Panc1 (cell line): ENCODE results near the gene KNSTRN. TPM values are rescaled to one million over a fixed set of nuclear protein-coding genes. Genes with fewer than 3 reads are reported as not detected.

Experiments used
- ATAC-seq: fragments of 200-7000 bp; cut with Tn5 transposase; 2 replicates; pipeline ENCODE4 v1.9.1; 2020; ENCODE audit warnings: mild to moderate bottlenecking, moderate library complexity
- BruUV-seq: library from RNA; stranded (reverse); fragments of 400-500 nt; replicated peaks from 2 replicates; lab custom pipeline; 2021; lab: Mats Ljungman, UMichigan
- CTCF ChIA-PET: fragments of 300-600 bp; sonication (Branson Sonifier 250); formaldehyde crosslinking; loops from one replicate; lab custom pipeline; 2022; ENCODE audit warnings: antibody characterized with exemption; lab: Charles Lee
- POLR2A ChIA-PET: fragments of 300-600 bp; sonication (Branson Sonifier 250); formaldehyde crosslinking; loops from one replicate; lab custom pipeline; 2022; ENCODE audit warnings: antibody characterized with exemption; lab: Charles Lee
- DNase-seq: peaks from one replicate; pipeline ENCODE4 v3.0.0-alpha.2; 2010; ENCODE audit warnings: low read depth, low spot score
- H3K27ac ChIP-seq: 2 replicates; pipeline ENCODE4 v1.5.1; 2011; ENCODE audit warnings: mild to moderate bottlenecking, low read length, inconsistent platforms
- H3K27me3 ChIP-seq: fragments of 200-500 bp; sonication (Bioruptor generic); 2 replicates; pipeline ENCODE4 v1.6.0; 2014; ENCODE audit warnings: low read length, inconsistent platforms; ENCODE audit not compliant: control insufficient read depth, insufficient read depth
- H3K36me3 ChIP-seq: fragments of 200-500 bp; sonication (Bioruptor generic); 2 replicates; pipeline ENCODE4 v1.5.1; 2014; ENCODE audit warnings: inconsistent platforms, mild to moderate bottlenecking, low read length, moderate library complexity; ENCODE audit not compliant: control insufficient read depth, insufficient read depth
- H3K4me1 ChIP-seq: 2 replicates; pipeline ENCODE4 v1.5.1; 2011; ENCODE audit warnings: inconsistent platforms, mild to moderate bottlenecking, low read length, moderate library complexity; ENCODE audit not compliant: control insufficient read depth, insufficient read depth
- H3K4me3 ChIP-seq, 2 experiments: 2 replicates each; pipeline ENCODE4 v1.5.1; 2011 to 2012; ENCODE audit warnings: low read depth in 2 of 2, low read length in 2 of 2, mild to moderate bottlenecking in 2 of 2, inconsistent platforms in 1 of 2, moderate library complexity in 1 of 2
- H3K9me3 ChIP-seq: fragments of 200-500 bp; sonication (Bioruptor generic); 2 replicates; pipeline ENCODE4 v1.5.1; 2014; ENCODE audit warnings: low read depth, mild to moderate bottlenecking, inconsistent platforms, low read length, moderate library complexity; ENCODE audit not compliant: control insufficient read depth, insufficient read depth
- POLR2AphosphoS5 ChIP-seq: IDR thresholded peaks from 2 replicates; pipeline ENCODE4 v1.6.1; 2012; ENCODE audit warnings: mild to moderate bottlenecking, low read depth, low read length, moderate library complexity
- SIN3A ChIP-seq: IDR thresholded peaks from 2 replicates; pipeline ENCODE4 v1.6.1; 2012; ENCODE audit warnings: low read depth, mild to moderate bottlenecking, low read length, moderate library complexity, borderline replicate concordance; ENCODE audit not compliant: insufficient read depth
- TCF7L2 ChIP-seq: IDR thresholded peaks from 2 replicates; pipeline ENCODE4 v1.6.1; 2011; ENCODE audit warnings: mild to moderate bottlenecking, low read depth, low read length, inconsistent platforms
- in situ Hi-C: cut with HindIII; loops from 2 replicates; pipeline ENCODE4 v1.10.0; 2016; ENCODE audit warnings: low sequenced_read_pairs, low pct_unique_long_range_greater_than_20kb
- intact Hi-C: fragments of 100-400 bp; cut with micrococcal nuclease; formaldehyde crosslinking; loops from one replicate; pipeline ENCODE4 v1.10.0; 2022; ENCODE audit not compliant: unreplicated experiment
- total RNA-seq: library from RNA; stranded (reverse); gene quantifications from one replicate; pipeline ENCODE4 v1.2.1, GENCODE V29; 2021; ENCODE audit not compliant: unreplicated experiment
- TF ChIP-seq, protein P1 (sequence below), 2 experiments: IDR thresholded peaks; 2 replicates each; pipeline ENCODE4 v1.6.1; 2011 to 2012; ENCODE audit warnings: low read depth in 2 of 2, control low read depth in 1 of 2, low read length in 1 of 2, mild to moderate bottlenecking in 1 of 2, moderate library complexity in 1 of 2; ENCODE audit not compliant: insufficient read depth in 1 of 2
- TF ChIP-seq, protein P2 (sequence below): fragments of 450-650 bp; IDR thresholded peaks from 2 replicates; pipeline ENCODE4 v1.5.1; 2017; ENCODE audit warnings: mild to moderate bottlenecking

KNSTRN gene
- total RNA-seq, 1 experiment from 2014 or later = 74.6 TPM

DNA sequence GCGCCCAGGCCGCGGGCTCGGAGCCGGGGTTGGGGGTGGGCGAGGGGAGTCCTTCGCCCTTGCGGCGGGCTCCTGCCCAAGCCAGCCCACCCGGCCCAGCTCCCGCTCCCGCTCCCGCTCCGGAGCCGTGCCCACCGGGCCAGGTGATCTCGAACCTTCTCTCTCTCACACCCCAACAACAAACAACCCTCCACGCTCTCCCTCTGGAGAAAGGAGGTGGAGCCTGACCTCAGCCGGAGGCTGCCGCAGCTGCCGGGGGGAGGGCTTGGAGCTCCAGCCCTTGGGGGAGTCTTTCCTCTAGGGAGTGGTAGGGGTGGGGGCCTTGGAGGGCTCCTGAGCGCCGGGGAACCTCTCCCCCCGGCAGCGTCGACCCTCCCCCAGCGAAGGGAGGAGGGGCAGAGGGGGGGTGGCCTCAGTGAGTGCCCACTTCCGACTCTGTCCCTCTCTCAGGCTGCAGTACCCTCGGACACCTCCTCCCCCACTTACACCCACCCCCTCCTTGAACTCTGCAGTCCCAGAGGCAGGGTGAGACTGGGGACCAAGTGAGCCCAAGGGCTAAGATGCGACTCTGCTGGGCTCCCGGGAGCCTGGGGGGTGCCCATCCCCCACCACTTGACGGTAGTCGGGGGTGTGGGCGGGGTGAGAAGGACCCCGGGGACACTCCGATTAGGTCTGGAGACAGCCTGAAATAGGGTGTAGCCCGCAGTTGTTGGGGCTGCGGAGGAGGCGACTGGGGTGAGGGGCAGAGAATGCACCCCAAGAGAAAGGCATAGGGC, 53.8 kb downstream of the KNSTRN start:
- peaks cover 38% of the 10 kb centered on the region for H3K4me1 ChIP-seq
- BruUV-seq = no TSS peak

DNA sequence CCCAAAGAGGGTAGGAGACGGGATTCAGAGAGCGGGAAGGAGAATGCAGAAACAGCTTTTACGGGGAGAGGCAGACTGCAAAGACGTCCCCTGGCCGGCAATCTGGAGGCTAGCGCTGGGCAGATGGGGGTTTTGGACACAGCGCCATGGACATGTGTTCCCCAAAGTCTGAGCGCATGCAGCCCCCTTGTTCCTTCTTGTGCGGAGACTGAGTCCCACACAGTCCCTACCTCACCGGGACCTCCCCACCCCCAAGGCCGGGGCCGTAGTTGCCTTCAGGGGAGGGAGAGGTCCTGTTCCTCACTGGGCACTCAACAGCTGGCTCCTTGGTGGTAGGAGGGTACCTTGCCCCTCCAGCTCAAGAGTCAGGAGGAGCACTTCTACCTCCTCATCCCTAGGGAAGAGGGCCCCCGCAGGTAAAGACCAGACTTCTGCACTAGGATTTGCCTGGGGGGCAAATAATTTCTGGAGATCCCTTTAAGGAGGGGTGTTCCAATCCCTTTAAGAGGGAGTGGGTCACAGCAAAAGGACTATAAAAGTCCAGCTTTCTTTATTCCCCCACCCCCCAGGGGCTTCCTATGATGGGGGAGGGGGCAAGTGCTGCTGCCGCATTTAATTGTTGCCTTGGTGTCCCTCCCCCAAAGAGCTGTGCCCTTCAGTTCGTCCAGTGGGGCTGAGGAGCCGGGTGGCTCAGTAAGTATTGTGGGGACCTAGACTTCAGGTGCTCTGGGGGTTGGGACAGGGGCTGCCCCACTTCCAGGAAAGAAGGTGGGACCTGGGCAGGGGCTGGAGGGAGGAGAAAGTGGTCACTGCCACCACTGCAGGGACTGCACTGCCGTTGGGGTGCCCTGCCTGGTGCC, 54.6 kb downstream of the KNSTRN start:
- ChIA-PET POLR2A (no interaction called here), CTCF (interaction anchor here (0.8 kb wide), 1 partner anchor 126 kb away, joined by 3 read pairs; no protein-coding TSS in a partner anchor)
- in situ Hi-C loops = no loop called here
- Histone ChIP-seq H3K27ac (peak overlapping the region; percentile 74), H3K36me3 (no peaks in the 10 kb centered on the region; the same call in 1 of the 2 replicates), H3K27me3 (no peaks in the 10 kb centered on the region), H3K9me3 (no peaks in the 10 kb centered on the region), H3K4me3 (peak overlapping the region; percentile 38 to 60), H3K4me1 (peaks cover 38% of the 10 kb centered on the region)
- TF ChIP-seq, protein P1, sequence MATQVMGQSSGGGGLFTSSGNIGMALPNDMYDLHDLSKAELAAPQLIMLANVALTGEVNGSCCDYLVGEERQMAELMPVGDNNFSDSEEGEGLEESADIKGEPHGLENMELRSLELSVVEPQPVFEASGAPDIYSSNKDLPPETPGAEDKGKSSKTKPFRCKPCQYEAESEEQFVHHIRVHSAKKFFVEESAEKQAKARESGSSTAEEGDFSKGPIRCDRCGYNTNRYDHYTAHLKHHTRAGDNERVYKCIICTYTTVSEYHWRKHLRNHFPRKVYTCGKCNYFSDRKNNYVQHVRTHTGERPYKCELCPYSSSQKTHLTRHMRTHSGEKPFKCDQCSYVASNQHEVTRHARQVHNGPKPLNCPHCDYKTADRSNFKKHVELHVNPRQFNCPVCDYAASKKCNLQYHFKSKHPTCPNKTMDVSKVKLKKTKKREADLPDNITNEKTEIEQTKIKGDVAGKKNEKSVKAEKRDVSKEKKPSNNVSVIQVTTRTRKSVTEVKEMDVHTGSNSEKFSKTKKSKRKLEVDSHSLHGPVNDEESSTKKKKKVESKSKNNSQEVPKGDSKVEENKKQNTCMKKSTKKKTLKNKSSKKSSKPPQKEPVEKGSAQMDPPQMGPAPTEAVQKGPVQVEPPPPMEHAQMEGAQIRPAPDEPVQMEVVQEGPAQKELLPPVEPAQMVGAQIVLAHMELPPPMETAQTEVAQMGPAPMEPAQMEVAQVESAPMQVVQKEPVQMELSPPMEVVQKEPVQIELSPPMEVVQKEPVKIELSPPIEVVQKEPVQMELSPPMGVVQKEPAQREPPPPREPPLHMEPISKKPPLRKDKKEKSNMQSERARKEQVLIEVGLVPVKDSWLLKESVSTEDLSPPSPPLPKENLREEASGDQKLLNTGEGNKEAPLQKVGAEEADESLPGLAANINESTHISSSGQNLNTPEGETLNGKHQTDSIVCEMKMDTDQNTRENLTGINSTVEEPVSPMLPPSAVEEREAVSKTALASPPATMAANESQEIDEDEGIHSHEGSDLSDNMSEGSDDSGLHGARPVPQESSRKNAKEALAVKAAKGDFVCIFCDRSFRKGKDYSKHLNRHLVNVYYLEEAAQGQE (IDR thresholded peaks at IDR 0.05; ENCODE audit: insufficient read depth in 1 of 2, low read depth in 2 of 2, low read length in 1 of 2) = no peak
- TF ChIP-seq POLR2AphosphoS5 (no peak), SIN3A (no peak), TCF7L2 (no peak)
- TF ChIP-seq, protein P2, sequence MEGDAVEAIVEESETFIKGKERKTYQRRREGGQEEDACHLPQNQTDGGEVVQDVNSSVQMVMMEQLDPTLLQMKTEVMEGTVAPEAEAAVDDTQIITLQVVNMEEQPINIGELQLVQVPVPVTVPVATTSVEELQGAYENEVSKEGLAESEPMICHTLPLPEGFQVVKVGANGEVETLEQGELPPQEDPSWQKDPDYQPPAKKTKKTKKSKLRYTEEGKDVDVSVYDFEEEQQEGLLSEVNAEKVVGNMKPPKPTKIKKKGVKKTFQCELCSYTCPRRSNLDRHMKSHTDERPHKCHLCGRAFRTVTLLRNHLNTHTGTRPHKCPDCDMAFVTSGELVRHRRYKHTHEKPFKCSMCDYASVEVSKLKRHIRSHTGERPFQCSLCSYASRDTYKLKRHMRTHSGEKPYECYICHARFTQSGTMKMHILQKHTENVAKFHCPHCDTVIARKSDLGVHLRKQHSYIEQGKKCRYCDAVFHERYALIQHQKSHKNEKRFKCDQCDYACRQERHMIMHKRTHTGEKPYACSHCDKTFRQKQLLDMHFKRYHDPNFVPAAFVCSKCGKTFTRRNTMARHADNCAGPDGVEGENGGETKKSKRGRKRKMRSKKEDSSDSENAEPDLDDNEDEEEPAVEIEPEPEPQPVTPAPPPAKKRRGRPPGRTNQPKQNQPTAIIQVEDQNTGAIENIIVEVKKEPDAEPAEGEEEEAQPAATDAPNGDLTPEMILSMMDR = no peak
- no peak for ATAC-seq
- no TSS peak for BruUV-seq
- no peak for DNase-seq
- intact Hi-C loops = no loop called here

More for the DNA sequence above, 53.8 kb downstream of the KNSTRN start:
- intact Hi-C loops (no loop called here), in situ Hi-C loops (no loop called here)
- CTCF ChIA-PET = interaction anchor here (0.8 kb wide), 1 partner anchor 125 kb away, joined by 3 read pairs; no protein-coding TSS in a partner anchor
- Histone ChIP-seq H3K27me3 (no peaks in the 10 kb centered on the region), H3K4me3 (peak overlapping the region; percentile 38 to 60), H3K27ac (peak overlapping the region; percentile 74), H3K9me3 (no peaks in the 10 kb centered on the region), H3K36me3 (no peaks in the 10 kb centered on the region; the same call in 1 of the 2 replicates)
- DNase-seq (no peak), ATAC-seq (no peak)
- POLR2A ChIA-PET = interaction anchor here (0.6 kb wide), 1 partner anchor 39 kb away, joined by 6 read pairs; no protein-coding TSS in a partner anchor
- TF ChIP-seq SIN3A = no peak
- TF ChIP-seq, protein P1 (IDR thresholded peaks at IDR 0.05; ENCODE audit: insufficient read depth in 1 of 2, low read depth in 2 of 2, low read length in 1 of 2) = no peak
- no peak for TF ChIP-seq TCF7L2
- TF ChIP-seq, protein P2 = no peak
- TF ChIP-seq POLR2AphosphoS5 = no peak
